ENCODE results near the gene FLACC1.
"Not testable (repeated sequence)": the region's sequence is repeated elsewhere in the genome, so short reads cannot be mapped to it uniquely, and the experiment has no call there.

FLACC1 gene

GRCh38 chr2:201248288-201248844 is 108.8 kb downstream of the FLACC1 start:
- no peak for DNase-seq

- DNase-seq, result no peak
Observed at GRCh38 chr2:201246280-201246679, 110.9 kb downstream of the FLACC1 start.

GRCh38 chr2:201244829-201245228 is 112.3 kb downstream of the FLACC1 start:
- DNase-seq, result no peak

- no peak for DNase-seq
Observed at GRCh38 chr2:201242571-201243277, 114.4 kb downstream of the FLACC1 start.

GRCh38 chr2:201239167-201239935 is 117.8 kb downstream of the FLACC1 start:
- DNase-seq, result not testable (repeated sequence)

Measured in eye (tissue), 1 donor.